Progenitor cell of endocrine pancreas (in vitro differentiated cells): ENCODE data around the gene FGD5. TPM values are rescaled to one million over a fixed set of nuclear protein-coding genes. Genes with fewer than 3 reads are reported as not detected.

Experiments
- DNase-seq: peaks from one replicate; pipeline ENCODE4 v3.0.0; 2021; ENCODE audit warnings: low spot score; ENCODE audit not compliant: unreplicated experiment
- H3K27ac Mint-ChIP-seq: 2 replicates; pipeline ENCODE4 v1.8.0; 2021; ENCODE audit warnings: mild to moderate bottlenecking, moderate library complexity, mixed read lengths
- H3K27me3 Mint-ChIP-seq: 2 replicates; pipeline ENCODE4 v1.8.0; 2021; ENCODE audit warnings: mixed read lengths
- H3K36me3 Mint-ChIP-seq: 2 replicates; pipeline ENCODE4 v1.8.0; 2022; ENCODE audit warnings: mixed read lengths; ENCODE audit not compliant: insufficient read depth
- H3K4me1 Mint-ChIP-seq: 2 replicates; pipeline ENCODE4 v1.8.0; 2021; ENCODE audit warnings: low read depth, mixed read lengths
- H3K4me3 Mint-ChIP-seq: 2 replicates; pipeline ENCODE4 v1.8.0; 2021; ENCODE audit warnings: low read depth, mild to moderate bottlenecking, moderate library complexity, mixed read lengths
- H3K9me3 Mint-ChIP-seq: 2 replicates; pipeline ENCODE4 v1.8.0; 2021; ENCODE audit warnings: low read depth, mixed read lengths
- total RNA-seq: library from RNA; stranded (reverse); gene quantifications from 2 replicates; pipeline ENCODE4 v1.2.1, GENCODE V29; 2021
- TF ChIP-seq, protein P1 (sequence below): fragments of 200-600 bp; sonication (generic); IDR thresholded peaks from one replicate; pipeline ENCODE4 v1.5.0; 2021; ENCODE audit warnings: antibody characterized with exemption, mild to moderate bottlenecking; ENCODE audit not compliant: unreplicated experiment

FGD5 gene
- total RNA-seq, 1 donor from 2014 or later = 0.17 TPM

DNA sequence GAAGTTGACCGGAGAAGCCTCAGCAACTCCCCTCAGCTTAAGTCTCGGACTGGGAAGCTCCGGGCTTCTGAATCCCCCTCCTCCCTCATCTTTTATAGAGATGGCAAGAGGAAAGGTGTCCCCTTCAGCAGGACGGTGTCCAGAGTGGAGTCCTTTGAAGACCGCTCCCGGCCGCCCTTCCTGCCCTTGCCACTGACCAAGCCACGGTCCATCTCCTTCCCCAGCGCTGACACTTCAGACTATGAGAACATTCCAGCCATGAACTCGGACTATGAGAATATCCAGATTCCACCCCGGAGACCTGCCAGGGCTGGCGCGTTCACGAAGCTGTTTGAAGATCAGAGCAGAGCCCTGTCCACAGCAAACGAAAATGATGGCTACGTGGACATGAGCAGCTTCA is 2.4 kb downstream of the FGD5 start:
- Mint-ChIP-seq H3K9me3 (no peaks in the 10 kb centered on the region), H3K4me3 (no peak overlapping the region), H3K4me1 (peaks cover 9% of the 10 kb centered on the region), H3K27ac (no peak overlapping the region), H3K27me3 (peaks cover 36% of the 10 kb centered on the region), H3K36me3 (no peaks in the 10 kb centered on the region)
- TF ChIP-seq, protein P1, sequence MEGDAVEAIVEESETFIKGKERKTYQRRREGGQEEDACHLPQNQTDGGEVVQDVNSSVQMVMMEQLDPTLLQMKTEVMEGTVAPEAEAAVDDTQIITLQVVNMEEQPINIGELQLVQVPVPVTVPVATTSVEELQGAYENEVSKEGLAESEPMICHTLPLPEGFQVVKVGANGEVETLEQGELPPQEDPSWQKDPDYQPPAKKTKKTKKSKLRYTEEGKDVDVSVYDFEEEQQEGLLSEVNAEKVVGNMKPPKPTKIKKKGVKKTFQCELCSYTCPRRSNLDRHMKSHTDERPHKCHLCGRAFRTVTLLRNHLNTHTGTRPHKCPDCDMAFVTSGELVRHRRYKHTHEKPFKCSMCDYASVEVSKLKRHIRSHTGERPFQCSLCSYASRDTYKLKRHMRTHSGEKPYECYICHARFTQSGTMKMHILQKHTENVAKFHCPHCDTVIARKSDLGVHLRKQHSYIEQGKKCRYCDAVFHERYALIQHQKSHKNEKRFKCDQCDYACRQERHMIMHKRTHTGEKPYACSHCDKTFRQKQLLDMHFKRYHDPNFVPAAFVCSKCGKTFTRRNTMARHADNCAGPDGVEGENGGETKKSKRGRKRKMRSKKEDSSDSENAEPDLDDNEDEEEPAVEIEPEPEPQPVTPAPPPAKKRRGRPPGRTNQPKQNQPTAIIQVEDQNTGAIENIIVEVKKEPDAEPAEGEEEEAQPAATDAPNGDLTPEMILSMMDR = no peak
- no peak for DNase-seq

DNA sequence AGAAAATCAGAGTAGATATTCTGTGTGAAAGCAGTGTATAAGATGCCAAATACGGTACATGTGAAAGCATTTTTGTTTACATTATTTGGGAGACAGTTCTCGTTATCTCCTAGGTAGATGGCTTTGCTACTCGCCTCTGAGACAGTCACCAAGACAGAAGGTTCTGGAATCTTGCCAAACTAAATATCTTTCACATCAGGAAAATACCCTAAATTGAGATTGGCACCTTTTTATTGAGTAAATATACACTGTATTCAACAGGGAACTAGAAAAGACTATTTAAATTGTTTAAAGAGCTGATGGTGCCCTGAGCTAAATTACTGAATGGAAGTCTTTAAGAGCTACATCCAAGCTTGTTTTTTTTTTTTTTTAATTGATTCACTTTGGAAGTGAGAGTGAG is 3.4 kb downstream of the FGD5 start:
- TF ChIP-seq, protein P1 = no peak
- H3K9me3 Mint-ChIP-seq = no peaks in the 10 kb centered on the region
- H3K36me3 Mint-ChIP-seq = no peaks in the 10 kb centered on the region
- H3K4me1 Mint-ChIP-seq = peaks cover 10% of the 10 kb centered on the region
- H3K27me3 Mint-ChIP-seq = peaks cover 39% of the 10 kb centered on the region
- no peak overlapping the region for H3K27ac Mint-ChIP-seq
- no peak overlapping the region for H3K4me3 Mint-ChIP-seq
- DNase-seq = no peak

DNA sequence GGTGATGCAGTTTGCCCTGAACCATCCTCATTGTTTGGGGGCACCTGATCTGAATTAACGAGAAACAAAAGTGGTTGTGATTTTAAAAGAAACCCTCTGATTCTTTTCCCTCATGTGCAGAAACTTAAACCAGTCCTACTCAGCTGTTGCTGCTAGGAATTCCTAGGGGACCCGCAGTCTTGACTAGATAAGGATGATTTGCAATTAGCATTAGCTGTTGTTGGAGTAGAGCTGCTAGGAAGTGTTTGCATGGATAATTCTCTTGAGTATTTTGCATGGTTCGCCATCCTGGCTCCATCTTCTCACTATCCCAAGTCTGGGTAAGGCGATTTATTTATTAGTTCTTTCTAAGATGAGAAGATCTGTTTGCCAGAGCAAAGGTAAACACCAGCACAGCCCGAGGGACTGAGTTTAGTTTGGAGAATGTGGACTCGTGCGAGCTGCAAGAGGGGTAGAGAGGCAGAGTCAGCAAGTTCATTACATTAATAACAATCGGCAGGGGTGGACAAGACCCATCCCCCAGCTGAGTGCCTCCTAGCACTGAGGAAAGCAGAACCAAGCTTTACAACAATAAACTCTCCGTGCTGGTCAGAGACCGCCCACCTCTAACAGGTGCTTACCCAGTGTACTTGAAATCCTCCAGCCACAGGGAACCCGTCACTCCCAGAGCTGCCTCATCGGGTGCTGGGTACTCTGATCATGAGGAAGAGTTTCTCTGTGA is 4.1 kb downstream of the FGD5 start:
- no peaks in the 10 kb centered on the region for H3K9me3 Mint-ChIP-seq
- H3K36me3 Mint-ChIP-seq = no peaks in the 10 kb centered on the region
- H3K4me3 Mint-ChIP-seq = peak overlapping the region; percentile 20
- DNase-seq = no peak
- TF ChIP-seq, protein P1 = no peak
- H3K4me1 Mint-ChIP-seq = peaks cover 10% of the 10 kb centered on the region
- no peak overlapping the region for H3K27ac Mint-ChIP-seq
- peaks cover 36% of the 10 kb centered on the region for H3K27me3 Mint-ChIP-seq

DNA sequence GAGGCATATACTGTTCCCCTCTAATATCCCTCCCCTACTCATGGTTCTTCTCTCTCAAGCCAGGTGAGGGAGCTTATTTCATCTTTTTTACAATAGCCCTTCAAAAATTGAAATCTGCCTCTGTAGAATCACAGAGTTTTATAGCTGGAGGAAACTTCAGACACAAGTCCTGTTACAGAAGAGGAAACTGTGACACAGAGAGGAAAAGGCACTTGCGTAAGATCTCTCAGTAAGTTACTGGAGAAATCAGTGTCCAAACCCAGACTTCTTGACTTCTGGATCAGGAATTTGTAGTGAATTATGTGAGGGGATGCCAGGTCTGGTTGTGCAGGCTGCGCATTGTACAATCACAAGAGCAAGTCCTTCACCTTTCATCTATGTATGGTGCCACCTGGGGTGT is 4.6 kb downstream of the FGD5 start:
- no peak for DNase-seq
- Mint-ChIP-seq H3K36me3 (no peaks in the 10 kb centered on the region), H3K27me3 (peaks cover 35% of the 10 kb centered on the region), H3K9me3 (no peaks in the 10 kb centered on the region), H3K4me3 (no peak overlapping the region), H3K27ac (no peak overlapping the region), H3K4me1 (peaks cover 10% of the 10 kb centered on the region)
- TF ChIP-seq, protein P1 = no peak

DNA sequence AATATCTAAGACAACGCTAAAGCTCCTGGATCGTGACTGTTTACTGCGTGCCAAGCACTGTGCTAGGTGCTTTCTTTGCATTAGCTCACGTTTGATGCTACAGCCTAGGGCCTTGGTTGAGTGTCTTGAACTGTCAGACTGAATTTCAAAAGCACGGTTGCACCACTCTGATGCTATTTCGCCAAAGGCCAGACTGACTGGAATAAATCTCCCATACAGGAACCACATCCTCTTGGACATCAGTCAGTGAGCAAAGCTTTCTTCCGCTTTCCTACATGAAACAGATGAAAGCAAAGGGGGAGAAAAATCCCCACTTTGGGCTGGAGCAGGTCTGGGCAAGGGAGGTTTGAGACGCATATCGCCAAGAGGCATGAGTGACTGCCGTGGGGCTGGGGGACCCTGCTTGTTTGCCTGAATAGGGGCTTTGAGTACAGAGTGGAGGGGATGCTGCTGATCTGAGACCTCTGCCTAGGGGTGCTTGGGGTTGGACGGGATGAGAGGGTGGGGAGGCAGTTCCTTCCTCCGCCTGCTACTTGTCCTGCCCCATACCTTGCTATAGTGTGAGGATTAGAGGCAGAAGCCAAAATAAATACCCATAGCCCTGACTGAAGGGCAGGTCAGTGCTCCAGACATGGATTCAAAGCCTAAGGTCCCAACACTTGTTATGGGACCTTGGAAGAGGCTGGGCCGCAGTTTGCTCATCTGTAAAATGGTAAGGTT is 5.3 kb downstream of the FGD5 start:
- Mint-ChIP-seq H3K36me3 (no peaks in the 10 kb centered on the region), H3K27ac (no peak overlapping the region), H3K27me3 (peaks cover 36% of the 10 kb centered on the region), H3K4me1 (peaks cover 10% of the 10 kb centered on the region), H3K9me3 (no peaks in the 10 kb centered on the region), H3K4me3 (no peak overlapping the region)
- TF ChIP-seq, protein P1 = no peak
- no peak for DNase-seq
